HG02973 (cell line): ENCODE data around the gene SLC37A1.
"Not testable (repeated sequence)": the region's sequence is repeated elsewhere in the genome, so short reads cannot be mapped to it uniquely, and the experiment has no call there.

Experiments used
- ATAC-seq: cut with Tn5 transposase; IDR thresholded peaks from one replicate; pipeline ENCODE4 v1.9.1; 2021; ENCODE audit warnings: moderate library complexity; ENCODE audit not compliant: unreplicated experiment

SLC37A1 gene

DNA sequence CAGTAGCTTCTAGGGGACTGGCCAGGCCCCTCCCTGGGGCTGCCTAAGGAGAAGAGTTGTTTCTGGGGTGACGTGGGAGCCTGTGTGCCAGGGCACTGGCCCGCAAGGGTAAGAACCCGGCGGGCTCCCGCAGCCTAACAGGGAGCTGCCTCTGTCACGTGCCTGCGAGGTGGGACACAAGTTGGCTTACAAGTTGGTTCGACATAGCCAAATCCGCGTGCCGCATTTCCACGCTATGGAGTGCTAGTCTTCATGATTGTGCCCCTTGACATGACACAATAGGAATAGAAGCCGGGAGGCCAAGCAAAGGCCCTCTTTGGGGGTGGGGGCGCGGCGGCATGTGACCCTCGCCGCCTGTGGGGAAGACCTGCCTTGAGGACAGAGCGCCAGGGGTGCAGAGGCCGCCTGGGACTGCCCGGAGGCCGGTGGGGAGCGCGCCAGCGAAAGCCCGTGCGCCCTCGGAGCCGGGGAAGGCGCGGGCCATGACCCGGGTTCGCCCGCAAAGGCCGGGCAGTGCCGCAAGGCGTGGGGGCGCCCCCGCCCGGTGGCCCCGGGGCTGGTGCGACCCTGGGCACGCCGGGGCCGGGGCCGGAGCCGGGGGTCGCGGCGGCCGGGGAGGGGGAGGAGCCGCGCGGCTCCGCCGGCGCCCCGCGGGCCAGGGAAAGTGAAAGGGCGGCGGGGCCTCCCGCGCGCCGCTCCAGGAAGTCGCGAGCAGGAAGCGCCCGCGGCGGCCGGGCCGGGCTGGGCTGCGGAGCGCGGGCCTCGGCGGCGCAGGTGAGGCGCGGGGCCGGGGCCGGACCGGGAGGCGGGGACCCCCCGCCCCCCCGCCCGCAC, at the start of gene SLC37A1:
Gene SLC37A1 (plus strand): TSS at position 702 of the 834 bp plus-strand sequence. CDS start 4,603 bp downstream, outside the sequence.
- peak; percentile 47 for ATAC-seq

DNA sequence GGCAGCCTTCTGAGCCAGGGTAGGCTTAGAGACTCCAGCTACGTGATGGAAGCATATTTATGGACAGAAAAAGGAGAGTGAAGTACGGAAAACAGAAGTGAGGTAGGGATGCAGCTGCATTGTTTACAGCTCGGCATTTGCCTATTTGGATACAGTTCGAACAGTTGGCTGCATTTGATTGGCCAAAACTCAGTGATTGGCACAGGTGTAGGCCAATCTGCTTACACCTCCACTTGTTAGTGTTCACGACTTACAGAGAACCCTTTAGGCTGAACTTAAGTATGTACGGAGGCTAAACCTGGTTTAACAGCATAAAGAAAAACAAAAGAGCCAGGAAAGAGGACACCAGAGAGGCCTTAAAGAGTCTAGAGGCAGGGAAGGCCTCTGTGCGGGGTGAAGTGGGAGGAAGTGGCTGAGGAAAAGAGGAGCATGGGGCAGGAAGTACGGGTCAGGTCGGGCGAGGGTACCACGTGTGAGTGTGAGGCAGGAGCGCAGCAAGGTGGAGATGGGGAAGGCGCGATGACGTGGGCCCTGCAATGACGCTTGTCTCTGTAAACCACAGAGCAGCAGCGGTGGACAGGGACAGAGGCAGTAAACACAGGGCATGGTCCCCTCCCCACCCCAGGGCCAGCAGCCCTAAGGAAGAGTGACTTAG, 49.7 kb upstream of the SLC37A1 start:
- ATAC-seq: no peak

DNA sequence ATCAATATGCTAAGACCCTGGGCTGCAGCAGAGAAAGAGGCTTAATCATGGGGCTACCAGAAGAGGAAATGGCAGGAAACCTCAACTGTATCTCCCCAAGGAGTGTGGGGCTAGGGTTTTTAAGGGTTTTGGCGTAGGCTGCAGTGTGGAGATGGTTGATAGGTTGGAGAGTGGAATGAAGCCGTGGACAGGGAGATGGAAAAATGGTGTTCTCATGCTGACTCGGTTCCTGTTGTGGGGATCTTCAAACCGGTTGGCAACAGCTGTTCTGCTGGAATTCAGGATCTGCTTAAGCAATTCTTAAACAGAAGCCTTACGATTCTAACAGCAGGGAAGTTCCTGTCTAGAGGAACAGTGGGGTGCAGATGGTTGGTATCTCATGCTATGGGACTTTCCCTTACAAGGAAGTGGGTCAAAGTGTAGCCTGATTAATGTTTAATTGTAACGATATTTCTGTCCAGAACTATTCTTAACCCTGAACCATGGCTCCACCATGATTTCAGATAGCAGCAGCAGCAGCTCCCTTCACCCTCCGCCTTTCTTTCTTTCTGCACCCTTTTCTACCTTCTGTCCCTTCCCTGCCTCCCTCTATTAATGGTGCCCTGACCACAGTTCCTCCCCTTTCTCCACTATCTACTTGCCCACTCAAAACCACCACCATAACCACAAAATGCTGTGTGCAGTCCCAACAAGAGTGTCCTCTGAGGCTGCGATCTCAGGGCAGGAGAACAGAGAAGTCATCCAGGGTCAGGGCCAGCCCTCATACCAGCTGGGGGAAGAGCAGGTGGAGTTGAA, 48.4 kb upstream of the SLC37A1 start:
- ATAC-seq: no peak

DNA sequence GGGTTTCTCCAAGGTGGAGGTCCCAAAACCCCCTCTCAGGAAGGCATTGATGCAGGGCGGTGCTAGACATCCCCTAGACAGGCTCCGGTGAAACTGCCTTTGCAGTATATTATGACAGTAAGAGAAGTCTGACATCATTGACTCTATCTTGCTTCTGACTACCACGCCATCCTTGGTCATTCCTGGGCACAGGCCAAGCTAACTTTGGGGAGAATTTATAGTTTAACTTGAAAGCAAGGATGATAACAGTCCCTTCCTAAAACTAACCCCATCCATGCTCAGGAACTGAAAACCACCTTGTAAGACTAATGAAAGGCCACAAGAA, 47.9 kb upstream of the SLC37A1 start:
- ATAC-seq: no peak

DNA sequence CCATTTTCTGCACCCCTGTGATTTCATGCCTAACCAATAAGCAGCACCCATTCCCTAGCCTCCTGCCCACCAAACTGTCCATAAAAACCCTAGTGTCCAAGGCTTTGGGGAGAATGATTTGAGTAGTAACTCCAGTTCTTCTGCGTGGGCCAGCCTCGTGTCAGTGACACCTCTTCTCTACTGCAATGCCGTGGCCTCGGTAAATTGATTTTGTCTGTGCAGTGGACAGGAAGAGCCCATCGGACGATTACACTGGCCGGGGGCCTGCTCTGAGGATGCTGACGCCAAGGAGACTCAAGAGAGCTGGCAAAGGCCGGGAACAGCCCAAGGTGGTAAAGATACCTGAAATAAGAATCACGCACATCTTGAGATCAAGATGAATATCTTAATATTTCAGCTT, 47.0 kb upstream of the SLC37A1 start:
- ATAC-seq: no peak

DNA sequence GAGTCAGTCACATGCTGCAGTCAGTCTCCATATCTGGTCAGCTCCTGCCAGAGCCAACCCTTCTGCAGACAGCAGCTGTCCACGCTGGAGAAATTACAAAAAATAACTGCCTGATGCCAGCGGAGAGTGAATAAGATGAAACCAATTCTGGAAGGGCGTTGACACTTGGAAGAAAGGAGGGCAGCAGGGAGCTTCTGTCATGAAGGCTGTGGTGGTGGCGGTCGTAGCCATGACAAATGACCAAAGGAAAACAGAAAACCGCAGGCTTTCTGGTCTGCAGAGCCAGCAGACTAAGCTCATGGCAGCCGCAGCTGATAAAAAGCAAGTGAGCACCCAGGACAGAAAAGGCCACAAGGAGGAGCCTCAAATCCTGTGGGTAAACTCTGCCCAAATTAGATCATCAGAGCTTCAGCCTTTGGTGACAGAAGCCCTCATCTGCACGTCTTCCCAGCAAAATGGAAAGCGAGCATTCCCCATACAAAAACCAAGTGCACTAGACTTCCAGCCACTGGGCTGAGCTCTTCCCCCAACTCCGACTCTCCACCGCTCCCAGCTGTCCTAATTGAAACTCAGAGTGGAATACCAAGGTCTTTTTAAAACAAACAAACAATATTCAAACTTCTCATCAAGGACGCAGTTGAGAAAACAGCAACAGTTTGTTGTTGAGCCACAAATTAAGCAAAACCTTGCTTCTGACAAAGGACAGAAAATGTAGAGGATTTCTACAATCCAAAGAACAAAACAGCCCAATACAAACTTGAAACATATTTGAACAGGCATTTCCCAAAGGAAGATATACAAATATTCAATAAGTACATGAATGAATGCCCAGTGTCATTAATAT, 46.3 kb upstream of the SLC37A1 start:
- ATAC-seq: no peak

DNA sequence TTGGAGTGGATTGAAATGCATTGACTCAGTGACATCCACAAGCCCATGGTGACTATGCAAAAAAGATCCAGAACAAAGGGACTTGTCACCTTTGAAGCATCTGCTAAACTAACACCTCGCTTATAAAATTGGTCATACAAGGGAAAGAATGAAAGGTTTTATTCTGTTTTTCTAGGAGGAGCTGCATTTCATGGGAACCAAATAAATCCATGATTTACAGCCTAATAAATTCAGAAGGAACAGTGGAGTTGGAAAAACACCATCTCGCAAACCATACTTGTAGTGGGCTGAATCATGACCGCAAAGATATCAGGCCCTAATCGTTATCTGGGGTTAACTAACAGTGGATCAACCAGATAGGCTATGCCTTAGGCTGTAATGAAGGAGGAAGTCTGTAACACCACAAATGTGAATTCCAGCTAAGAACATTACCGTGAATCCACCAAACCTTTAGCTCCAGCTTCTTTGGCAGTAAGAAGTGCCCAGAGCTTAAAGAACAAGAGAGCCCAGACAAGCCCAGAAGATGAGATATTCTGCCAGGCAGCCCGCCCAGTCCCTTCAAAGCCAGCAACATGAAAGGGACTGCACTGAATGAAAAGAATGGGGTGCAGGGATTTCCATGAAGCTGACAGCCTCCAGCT, 45.0 kb upstream of the SLC37A1 start:
- no peak for ATAC-seq

DNA sequence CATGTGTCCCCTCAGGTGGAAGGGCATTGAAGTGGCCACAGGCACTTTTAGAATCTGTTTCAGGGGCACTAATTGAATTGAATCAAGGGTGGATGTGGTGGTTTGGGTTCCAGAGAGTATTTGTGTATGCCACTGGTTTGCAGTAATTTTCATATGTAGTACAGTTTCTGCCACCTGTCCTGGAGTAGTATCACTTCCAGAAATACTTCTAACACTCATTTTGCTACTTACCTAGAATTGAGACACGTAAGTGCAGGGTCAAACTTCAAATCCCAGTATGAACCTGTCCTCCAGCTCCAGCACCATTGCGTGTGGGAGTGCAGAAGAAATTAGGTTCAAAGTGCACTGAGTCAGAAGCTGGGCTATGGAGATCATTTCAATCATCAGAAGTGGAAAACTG, 44.4 kb upstream of the SLC37A1 start:
- ATAC-seq: no peak

DNA sequence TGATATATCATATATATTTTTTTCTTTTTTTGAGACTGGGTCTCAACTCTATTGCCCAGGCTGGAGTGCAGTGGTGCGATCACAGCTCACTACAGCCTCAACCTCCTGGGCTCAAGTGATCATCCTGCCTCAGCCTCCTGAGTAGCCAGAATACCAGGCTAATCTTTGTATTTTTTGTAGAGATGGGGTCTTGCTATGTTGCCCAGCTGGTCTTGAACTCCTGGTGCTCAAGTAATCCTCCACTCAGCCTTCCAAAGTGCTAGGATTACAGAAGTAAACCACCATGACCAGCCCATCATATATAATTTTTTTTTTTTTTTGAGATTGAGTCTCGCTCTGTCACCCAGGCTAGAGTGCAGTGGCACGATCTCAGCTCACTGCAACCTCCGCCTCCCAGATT, 43.9 kb upstream of the SLC37A1 start:
- not testable (repeated sequence) for ATAC-seq

DNA sequence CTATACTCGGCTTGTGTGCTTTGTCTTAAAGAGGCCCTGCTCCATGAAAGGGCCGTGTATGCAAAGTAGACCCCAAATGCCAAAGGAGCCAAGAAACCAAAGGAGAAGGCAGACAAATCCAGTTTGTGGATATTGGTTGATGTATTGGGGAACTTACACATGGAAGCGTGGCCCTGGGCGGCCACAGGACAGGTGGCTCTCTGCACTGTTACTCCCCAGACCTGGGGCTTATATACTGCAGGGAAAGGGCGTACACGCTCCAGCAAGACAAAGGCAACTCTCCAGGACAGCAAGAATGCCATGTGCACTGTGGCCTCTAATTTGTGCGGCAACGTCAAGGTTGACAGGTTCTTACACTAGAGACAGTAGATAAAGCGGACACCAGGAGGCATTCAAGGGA, 42.4 kb upstream of the SLC37A1 start:
- no peak for ATAC-seq

DNA sequence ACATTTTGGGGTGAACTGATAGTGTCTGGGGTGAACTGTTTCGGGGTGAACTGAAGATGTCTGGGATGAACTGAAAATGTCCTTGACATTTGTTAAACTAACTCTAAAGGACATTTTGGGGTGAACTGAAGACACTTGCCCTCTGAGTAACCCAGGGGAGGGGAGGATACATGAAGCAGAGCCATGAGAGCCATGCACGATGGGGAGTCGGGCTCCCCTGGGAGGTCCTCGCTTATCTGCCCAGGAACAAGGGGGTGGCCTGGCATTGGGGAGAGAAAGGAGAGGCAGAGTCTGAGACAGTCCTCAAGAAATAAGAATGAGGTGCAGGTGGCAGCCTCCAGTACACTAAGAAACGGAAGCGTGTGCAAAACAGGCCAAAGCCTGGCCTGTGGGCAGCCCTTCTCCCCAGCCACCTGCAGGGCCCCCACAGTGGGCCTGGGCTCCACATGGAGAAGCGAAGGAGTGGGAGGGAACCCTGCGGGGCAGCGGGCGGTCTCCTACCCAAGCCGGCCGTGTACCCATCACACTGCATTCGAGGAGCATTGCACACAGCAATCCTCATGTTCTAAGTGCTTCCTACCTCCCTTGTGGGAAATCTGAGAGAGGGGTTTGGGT, 41.8 kb upstream of the SLC37A1 start:
- ATAC-seq: no peak

DNA sequence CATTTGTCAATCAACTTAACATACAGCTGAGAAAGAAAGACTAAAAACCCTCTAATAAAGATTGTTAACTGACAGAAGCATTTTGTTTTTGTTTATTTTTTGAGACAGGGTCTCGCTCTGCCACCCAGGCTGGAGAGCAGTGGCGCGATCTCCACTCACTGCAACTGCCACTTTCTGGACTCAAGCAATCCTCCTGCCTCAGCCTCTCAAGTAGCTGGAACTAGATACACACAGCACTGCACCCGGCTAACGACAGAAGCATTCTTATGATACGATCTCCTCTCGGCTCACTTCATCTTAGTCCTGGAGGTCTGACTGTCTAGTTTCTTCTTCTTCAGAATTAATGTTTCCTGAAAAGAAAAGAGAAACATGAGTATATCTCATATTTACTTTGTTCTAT, 41.1 kb upstream of the SLC37A1 start:
- ATAC-seq: no peak

DNA sequence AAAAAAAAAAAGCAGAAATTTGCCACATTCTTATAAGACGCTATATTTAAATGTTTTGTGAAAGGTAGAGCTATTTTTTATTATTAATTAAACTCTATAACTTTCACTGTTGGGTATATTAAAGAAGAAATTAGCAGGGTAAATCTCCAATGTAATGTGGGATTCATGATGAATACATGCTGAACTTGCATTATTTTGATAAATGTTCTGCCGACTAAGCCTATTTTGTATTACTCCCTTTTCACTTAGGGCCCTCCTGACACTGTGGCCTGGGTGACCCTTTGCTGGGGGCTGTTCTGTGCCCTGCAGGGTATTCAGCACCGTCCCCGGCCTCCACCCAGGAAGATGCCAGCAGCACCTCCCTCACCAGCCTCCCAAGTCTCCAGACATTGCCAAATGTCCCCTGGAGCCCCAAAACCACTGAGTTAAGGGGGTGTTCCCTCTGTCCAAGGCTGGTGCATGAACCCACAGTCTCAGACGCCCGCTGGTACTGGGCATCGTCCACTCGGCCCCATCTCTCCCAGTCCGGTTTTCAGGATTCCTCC, 40.1 kb upstream of the SLC37A1 start:
- no peak for ATAC-seq

DNA sequence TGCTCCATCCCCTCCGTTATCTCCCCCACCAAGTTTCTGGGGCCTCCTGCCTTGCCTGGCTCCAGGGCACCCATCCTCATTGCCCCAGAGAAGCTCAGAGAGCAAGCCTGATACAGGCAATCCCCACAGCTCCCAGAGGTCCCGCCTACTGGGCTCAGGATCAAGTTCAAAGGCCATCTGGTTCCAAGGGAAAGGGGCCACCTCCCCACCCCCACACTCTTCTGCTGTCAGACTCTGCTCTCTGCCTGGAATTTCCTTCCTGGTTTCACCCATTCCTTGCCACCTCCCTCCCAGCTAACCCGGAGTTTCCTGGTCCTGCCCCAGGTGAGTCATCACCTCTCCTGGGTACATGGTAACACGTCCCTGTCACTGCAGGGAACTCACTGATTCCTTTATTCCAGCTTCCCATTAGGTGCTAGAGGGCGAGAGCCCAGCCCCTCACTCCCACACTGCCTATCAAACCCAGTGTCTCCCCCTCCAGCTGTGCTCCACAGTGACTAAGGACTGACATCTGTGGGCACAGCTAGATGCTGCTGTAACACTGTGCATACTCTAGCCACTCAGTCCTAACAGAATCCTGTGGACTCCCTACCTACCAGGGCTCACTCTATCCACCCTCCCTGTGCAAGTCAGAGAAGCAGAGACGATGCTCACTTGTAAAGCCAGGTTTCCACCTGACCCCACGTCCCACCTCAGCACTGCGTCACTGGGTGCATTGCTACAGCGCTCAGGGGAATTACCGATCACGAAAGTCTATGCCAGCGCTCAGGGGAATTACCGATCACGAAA, 39.4 kb upstream of the SLC37A1 start:
- peak; percentile 47 for ATAC-seq

DNA sequence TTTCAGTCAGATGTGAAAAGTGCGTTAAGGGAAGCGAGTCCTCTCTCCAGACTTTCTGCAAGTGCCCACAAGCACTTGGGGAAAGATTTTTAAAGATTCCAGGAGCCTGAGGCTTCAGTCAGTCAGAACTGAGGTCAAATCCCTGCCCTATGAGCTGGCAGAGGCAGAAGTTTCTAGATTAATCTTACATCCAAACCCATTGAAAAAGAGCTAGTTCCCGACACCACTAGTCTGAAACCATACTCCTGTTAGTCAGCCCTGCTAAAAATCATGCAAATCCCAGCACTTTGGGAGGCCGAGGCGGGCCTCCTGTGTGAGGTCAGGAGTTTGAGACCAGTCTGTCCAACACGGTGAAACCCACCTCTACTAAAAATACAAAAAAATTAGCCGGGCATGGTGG, 38.6 kb upstream of the SLC37A1 start:
- ATAC-seq: no peak

DNA sequence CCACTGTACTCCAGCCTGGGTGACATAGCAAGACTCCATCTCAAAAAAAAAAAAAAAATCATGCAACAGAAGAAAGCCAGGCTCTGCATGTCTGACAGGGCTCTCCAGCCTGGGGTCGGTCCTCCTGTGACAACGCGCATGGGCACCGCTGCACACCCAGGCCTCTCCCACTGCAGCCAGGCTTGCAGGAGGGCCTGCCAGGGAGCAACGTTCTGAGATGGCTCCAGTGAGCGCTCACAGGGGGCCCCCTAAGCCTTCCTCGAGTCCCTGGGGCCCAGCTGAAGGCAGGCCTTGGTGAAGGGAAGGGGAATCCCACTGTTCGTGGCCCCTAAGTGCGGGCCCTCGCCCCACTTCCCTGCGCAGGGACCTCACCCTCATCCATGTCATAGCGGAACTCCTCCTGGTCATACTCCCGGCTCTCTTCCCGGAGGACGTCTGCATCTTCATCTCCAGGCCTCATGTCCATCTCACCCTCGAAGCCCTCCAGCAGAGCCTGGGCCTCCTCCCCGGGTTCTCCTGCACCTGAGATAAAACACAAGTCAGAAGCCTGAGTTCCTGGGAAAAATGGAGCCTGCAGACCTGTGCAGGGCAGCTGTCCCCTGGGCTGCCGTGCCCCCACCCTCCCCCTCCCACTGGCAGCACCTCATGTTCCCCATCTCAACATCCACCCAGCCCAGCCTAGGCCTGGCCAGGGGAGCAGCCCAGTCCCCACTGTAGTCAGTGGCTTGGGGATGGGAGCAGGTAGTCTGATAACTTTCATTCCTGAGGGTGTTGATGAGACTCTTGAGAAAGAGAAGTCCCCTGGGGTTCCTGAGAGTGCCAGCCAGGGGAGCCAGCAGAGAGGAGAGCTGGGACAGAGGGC, 37.9 kb upstream of the SLC37A1 start:
- no peak for ATAC-seq

DNA sequence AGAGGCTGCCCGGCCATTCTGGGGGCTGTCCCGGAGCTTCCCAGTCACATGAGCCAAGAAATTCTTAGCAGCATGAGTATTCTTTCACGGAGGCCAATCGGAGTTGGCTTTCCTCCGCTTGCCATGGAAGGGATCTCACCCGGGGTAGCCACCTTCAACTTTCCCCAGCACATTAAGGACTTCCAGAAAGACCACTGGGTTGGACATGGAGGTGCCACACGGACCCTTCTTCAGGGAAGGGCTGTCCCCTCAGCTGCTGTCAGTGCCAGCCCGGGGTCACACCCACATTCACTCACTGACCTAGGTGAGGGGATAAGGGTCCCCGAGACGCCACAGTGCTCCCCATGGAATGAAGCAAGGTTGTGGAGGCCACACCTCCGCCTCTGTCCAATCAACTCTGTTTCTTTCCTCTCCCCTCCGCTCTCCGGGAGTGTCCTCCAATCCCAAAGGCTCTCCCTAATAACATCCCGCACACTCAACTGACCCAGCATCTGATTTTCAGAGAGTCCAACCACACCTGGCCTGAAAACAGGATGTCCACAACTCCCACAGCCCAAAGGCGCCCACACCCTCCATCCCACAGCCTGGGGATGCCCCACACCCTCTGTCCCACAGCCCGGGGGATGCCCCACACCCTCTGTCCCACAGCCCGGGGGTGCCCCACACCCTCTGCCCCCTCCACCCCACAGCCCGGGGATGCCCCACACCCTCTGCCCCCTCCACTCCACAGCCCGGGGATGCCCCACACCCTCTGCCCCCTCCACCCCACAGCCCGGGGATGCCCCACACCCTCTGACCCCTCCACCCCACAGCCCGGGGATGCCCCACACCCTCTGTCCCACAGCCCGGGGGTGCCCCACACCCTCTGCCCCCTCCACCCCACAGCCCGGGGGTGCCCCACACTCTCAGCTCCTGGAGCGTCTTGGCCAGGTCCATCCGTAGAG, 37.0 kb upstream of the SLC37A1 start:
- no peak for ATAC-seq
